ENCODE data around the gene ZMYM3.

ZMYM3 gene

DNA sequence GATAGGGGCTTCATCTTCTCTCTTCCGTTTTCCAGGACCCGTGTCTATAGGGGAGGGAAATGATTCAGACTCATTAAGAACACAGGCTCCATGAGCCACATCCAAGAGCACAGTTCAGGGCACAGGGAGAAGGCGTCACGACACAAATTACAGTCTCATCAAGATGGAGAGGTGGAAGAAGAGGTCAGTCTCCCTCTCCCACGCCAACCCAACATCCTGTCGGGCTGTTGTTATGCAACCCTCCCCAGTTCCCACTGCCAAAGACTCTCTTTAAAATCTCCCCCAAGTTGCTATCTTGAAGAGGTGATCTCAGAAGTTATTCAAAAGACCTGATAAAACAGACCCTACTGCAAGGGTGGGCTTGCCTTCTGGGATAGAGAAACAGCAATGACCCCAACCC lies 12.6 kb downstream of the ZMYM3 start:
- no peak overlapping the region for H3K23ac ChIP-seq (ENCODE audit: low read length)
- no peak overlapping the region for H3K14ac ChIP-seq (ENCODE audit: low read length)
- H3K79me1 ChIP-seq (ENCODE audit: low read length) = no peaks in the 10 kb centered on the region
- no peak overlapping the region for H3K4ac ChIP-seq (ENCODE audit: low read depth, low read length)
- H3K18ac ChIP-seq (ENCODE audit: low read length) = no peak overlapping the region
- H2BK5ac ChIP-seq (ENCODE audit: low read depth, low read length, poor library complexity) = no peak overlapping the region
- H3K79me2 ChIP-seq (ENCODE audit: control insufficient read depth, insufficient read depth, low read length, poor library complexity) = no peaks in the 10 kb centered on the region
- H2AK5ac ChIP-seq (ENCODE audit: low read length) = no peak overlapping the region
- no peaks in the 10 kb centered on the region for H3K9me3 ChIP-seq (ENCODE audit: insufficient read depth, low read depth, low read length)
- no CpG with 5 or more reads among the region's 6 CpGs for WGBS (ENCODE audit: extremely low coverage, insufficient coverage, insufficient read length)
- H3K4me3 ChIP-seq (ENCODE audit: low read depth, low read length) = no peak overlapping the region
- no peak overlapping the region for H3K27ac ChIP-seq (ENCODE audit: low read depth, low read length)
- no peak overlapping the region for H2BK120ac ChIP-seq (ENCODE audit: insufficient read depth, low read length, poor library complexity)
- H3K4me1 ChIP-seq (ENCODE audit: control insufficient read depth in 1 of 2, insufficient read depth in 2 of 2, low read length in 2 of 2) = no peaks in the 10 kb centered on the region
- no peak for DNase-seq
- no peaks in the 10 kb centered on the region for H3K27me3 ChIP-seq (ENCODE audit: insufficient read depth, low read length)
- H3K36me3 ChIP-seq (ENCODE audit: control insufficient read depth in 1 of 2, insufficient read depth in 2 of 2, low read length in 2 of 2) = peaks cover 52 to 66% of the 10 kb centered on the region in 2 experiments
- H2AFZ ChIP-seq (ENCODE audit: insufficient read depth, low read length, poor library complexity) = no peak overlapping the region
- H4K8ac ChIP-seq (ENCODE audit: low read depth, low read length) = no peak overlapping the region
- H4K12ac ChIP-seq (ENCODE audit: low read depth, low read length) = no peak overlapping the region
- no peak overlapping the region for H3K4me2 ChIP-seq (ENCODE audit: low read length)
- H4K91ac ChIP-seq (ENCODE audit: low read depth, low read length) = no peak overlapping the region
- H3K9ac ChIP-seq (ENCODE audit: low read length) = no peak overlapping the region
- no peak overlapping the region for H2BK12ac ChIP-seq (ENCODE audit: low read length)

DNA sequence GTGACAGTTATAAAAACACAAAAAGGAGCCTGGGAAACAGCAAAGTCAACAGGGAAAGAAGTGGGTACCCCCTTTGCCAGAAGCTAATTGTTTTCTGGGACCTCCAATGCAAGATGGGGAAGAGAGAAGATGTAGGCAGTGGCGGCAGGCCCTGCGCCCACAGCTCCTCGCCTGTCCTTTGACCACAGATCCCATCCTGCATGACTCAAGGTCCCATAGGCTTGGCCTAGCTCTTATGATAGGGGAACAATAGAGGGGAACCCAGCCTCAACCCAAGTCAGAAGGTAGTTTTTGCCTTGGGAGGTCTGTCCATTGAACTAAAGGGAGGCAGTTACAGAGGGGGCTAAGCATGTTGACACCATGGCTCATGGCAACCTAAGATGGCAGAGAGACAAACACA lies 14.2 kb downstream of the ZMYM3 start:
- Histone ChIP-seq H3K9ac (ENCODE audit: low read length) (no peak overlapping the region), H3K27me3 (ENCODE audit: insufficient read depth, low read length) (no peaks in the 10 kb centered on the region), H3K79me2 (ENCODE audit: control insufficient read depth, insufficient read depth, low read length, poor library complexity) (no peaks in the 10 kb centered on the region), H4K91ac (ENCODE audit: low read depth, low read length) (no peak overlapping the region), H3K14ac (ENCODE audit: low read length) (no peak overlapping the region), H3K36me3 (ENCODE audit: control insufficient read depth in 1 of 2, insufficient read depth in 2 of 2, low read length in 2 of 2) (peaks cover 40 to 52% of the 10 kb centered on the region in 2 experiments), H3K79me1 (ENCODE audit: low read length) (no peaks in the 10 kb centered on the region), H2BK12ac (ENCODE audit: low read length) (no peak overlapping the region), H4K12ac (ENCODE audit: low read depth, low read length) (no peak overlapping the region), H2AFZ (ENCODE audit: insufficient read depth, low read length, poor library complexity) (no peak overlapping the region), H3K4me1 (ENCODE audit: control insufficient read depth in 1 of 2, insufficient read depth in 2 of 2, low read length in 2 of 2) (no peaks in the 10 kb centered on the region), H3K18ac (ENCODE audit: low read length) (no peak overlapping the region), H4K8ac (ENCODE audit: low read depth, low read length) (no peak overlapping the region), H3K4me2 (ENCODE audit: low read length) (no peak overlapping the region), H3K27ac (ENCODE audit: low read depth, low read length) (no peak overlapping the region), H3K23ac (ENCODE audit: low read length) (no peak overlapping the region), H2BK120ac (ENCODE audit: insufficient read depth, low read length, poor library complexity) (no peak overlapping the region), H2BK5ac (ENCODE audit: low read depth, low read length, poor library complexity) (no peak overlapping the region), H3K9me3 (ENCODE audit: insufficient read depth, low read depth, low read length) (no peaks in the 10 kb centered on the region), H3K4ac (ENCODE audit: low read depth, low read length) (no peak overlapping the region), H3K4me3 (ENCODE audit: low read depth, low read length) (no peak overlapping the region), H2AK5ac (ENCODE audit: low read length) (no peak overlapping the region)
- DNase-seq = no peak
- no CpG with 5 or more reads among the region's 3 CpGs for WGBS (ENCODE audit: extremely low coverage, insufficient coverage, insufficient read length)

DNA sequence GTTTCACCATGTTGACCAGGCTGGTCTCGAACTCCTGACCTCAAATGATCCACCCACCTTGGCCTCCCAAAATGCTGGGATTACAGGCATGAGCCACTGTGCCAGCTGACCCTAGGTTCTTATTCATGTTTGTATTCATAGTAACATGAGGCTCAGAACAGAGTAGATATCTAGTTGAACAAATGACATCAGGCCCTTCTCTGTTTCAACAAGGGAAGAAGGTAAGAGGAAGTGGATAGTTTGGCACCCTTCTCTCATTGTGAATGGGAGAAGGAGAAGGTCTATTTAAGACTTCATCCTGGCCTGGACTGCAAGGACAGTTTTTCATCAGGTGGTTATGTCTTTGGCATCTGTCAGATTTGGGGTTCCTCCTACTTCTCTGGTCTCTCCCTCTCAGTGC lies 17.1 kb downstream of the ZMYM3 start:
- no peaks in the 10 kb centered on the region for H3K79me1 ChIP-seq (ENCODE audit: low read length)
- no peaks in the 10 kb centered on the region for H3K79me2 ChIP-seq (ENCODE audit: control insufficient read depth, insufficient read depth, low read length, poor library complexity)
- WGBS (ENCODE audit: extremely low coverage, insufficient coverage, insufficient read length) = no CpG with 5 or more reads among the region's 1 CpG
- peaks cover 18 to 24% of the 10 kb centered on the region in 2 experiments for H3K36me3 ChIP-seq (ENCODE audit: control insufficient read depth in 1 of 2, insufficient read depth in 2 of 2, low read length in 2 of 2)
- H2BK12ac ChIP-seq (ENCODE audit: low read length) = no peak overlapping the region
- H3K27ac ChIP-seq (ENCODE audit: low read depth, low read length) = no peak overlapping the region
- H3K27me3 ChIP-seq (ENCODE audit: insufficient read depth, low read length) = no peaks in the 10 kb centered on the region
- H3K4ac ChIP-seq (ENCODE audit: low read depth, low read length) = no peak overlapping the region
- no peak overlapping the region for H4K12ac ChIP-seq (ENCODE audit: low read depth, low read length)
- no peaks in the 10 kb centered on the region for H3K4me1 ChIP-seq (ENCODE audit: control insufficient read depth in 1 of 2, insufficient read depth in 2 of 2, low read length in 2 of 2)
- H3K9me3 ChIP-seq (ENCODE audit: insufficient read depth, low read depth, low read length) = no peaks in the 10 kb centered on the region
- no peak overlapping the region for H4K91ac ChIP-seq (ENCODE audit: low read depth, low read length)
- no peak overlapping the region for H3K14ac ChIP-seq (ENCODE audit: low read length)
- H2BK5ac ChIP-seq (ENCODE audit: low read depth, low read length, poor library complexity) = no peak overlapping the region
- H3K4me3 ChIP-seq (ENCODE audit: low read depth, low read length) = no peak overlapping the region
- no peak overlapping the region for H2AK5ac ChIP-seq (ENCODE audit: low read length)
- H4K8ac ChIP-seq (ENCODE audit: low read depth, low read length) = no peak overlapping the region
- no peak overlapping the region for H3K18ac ChIP-seq (ENCODE audit: low read length)
- no peak overlapping the region for H3K4me2 ChIP-seq (ENCODE audit: low read length)
- no peak overlapping the region for H3K23ac ChIP-seq (ENCODE audit: low read length)
- H2BK120ac ChIP-seq (ENCODE audit: insufficient read depth, low read length, poor library complexity) = no peak overlapping the region
- no peak overlapping the region for H3K9ac ChIP-seq (ENCODE audit: low read length)
- no peak for DNase-seq
- H2AFZ ChIP-seq (ENCODE audit: insufficient read depth, low read length, poor library complexity) = no peak overlapping the region

DNA sequence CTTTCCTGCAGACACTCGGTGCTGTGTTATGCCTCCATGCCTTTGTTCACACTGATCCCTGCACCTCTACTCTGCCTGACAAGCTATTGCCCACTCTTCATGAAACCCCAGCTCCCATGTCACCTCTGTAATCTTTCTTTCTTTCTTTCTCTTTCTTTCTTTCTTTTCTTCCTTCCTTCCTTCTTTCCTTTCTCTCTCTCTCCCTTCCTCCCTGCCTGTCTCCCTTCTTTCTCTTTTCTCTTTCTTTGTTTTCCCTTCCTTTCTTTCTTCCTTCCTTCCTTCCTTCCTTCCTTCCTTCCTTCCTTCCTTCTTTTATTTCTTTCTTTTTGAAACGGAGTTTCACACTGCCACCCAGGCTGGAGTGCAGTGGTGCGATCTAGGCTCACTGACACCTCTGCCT lies 18.5 kb downstream of the ZMYM3 start:
- no CpG with 5 or more reads among the region's 3 CpGs for WGBS (ENCODE audit: extremely low coverage, insufficient coverage, insufficient read length)
- Histone ChIP-seq H4K12ac (ENCODE audit: low read depth, low read length) (no peak overlapping the region), H3K4me2 (ENCODE audit: low read length) (no peak overlapping the region), H2AK5ac (ENCODE audit: low read length) (no peak overlapping the region), H4K8ac (ENCODE audit: low read depth, low read length) (no peak overlapping the region), H3K4me3 (ENCODE audit: low read depth, low read length) (no peak overlapping the region), H2BK120ac (ENCODE audit: insufficient read depth, low read length, poor library complexity) (no peak overlapping the region), H3K23ac (ENCODE audit: low read length) (no peak overlapping the region), H3K14ac (ENCODE audit: low read length) (no peak overlapping the region), H4K91ac (ENCODE audit: low read depth, low read length) (no peak overlapping the region), H2BK12ac (ENCODE audit: low read length) (no peak overlapping the region), H3K27ac (ENCODE audit: low read depth, low read length) (no peak overlapping the region), H3K18ac (ENCODE audit: low read length) (no peak overlapping the region), H3K4me1 (ENCODE audit: control insufficient read depth in 1 of 2, insufficient read depth in 2 of 2, low read length in 2 of 2) (no peaks in the 10 kb centered on the region), H3K27me3 (ENCODE audit: insufficient read depth, low read length) (no peaks in the 10 kb centered on the region), H3K36me3 (ENCODE audit: control insufficient read depth in 1 of 2, insufficient read depth in 2 of 2, low read length in 2 of 2) (peaks cover 7 to 10% of the 10 kb centered on the region in 2 experiments), H3K9ac (ENCODE audit: low read length) (no peak overlapping the region), H3K79me1 (ENCODE audit: low read length) (no peaks in the 10 kb centered on the region), H2AFZ (ENCODE audit: insufficient read depth, low read length, poor library complexity) (no peak overlapping the region), H2BK5ac (ENCODE audit: low read depth, low read length, poor library complexity) (no peak overlapping the region), H3K9me3 (ENCODE audit: insufficient read depth, low read depth, low read length) (no peaks in the 10 kb centered on the region), H3K79me2 (ENCODE audit: control insufficient read depth, insufficient read depth, low read length, poor library complexity) (no peaks in the 10 kb centered on the region), H3K4ac (ENCODE audit: low read depth, low read length) (no peak overlapping the region)
- no peak for DNase-seq
